H1 (cell line): ENCODE measurements around the gene CDC5L. TPM values are rescaled to one million over a fixed set of nuclear protein-coding genes. Genes with fewer than 3 reads are reported as not detected.

ENCODE experiments used
- CTCF ChIA-PET: fragments of 300-600 bp; sonication (Branson Sonifier 250); formaldehyde crosslinking; loops from one replicate; lab custom pipeline; 2021; ENCODE audit not compliant: partially characterized antibody; lab: Charles Lee
- POLR2A ChIA-PET: fragments of 300-600 bp; sonication (Branson Sonifier 250); formaldehyde crosslinking; loops from one replicate; lab custom pipeline; 2021; ENCODE audit warnings: inconsistent platforms; ENCODE audit not compliant: partially characterized antibody; lab: Charles Lee
- DNase-seq, 2 experiments: peaks; one replicate each; pipeline versions ENCODE4 v3.0.0 to v3.0.0-alpha.2; 2010 to 2022; ENCODE audit warnings: low spot score in 2 of 2, low read depth in 1 of 2, mixed read lengths in 1 of 2
- FAIRE-seq: peaks from 2 replicates; lab custom pipeline; 2011; peaks lifted over from hg19 to GRCh38; lab: Jason Lieb, UNC
- H2AFZ ChIP-seq: 2 replicates; pipeline ENCODE4 v1.8.1; 2012; ENCODE audit warnings: low read length, inconsistent platforms
- H2AK5ac ChIP-seq: 2 replicates; pipeline ENCODE4 v1.6.1; 2013; ENCODE audit warnings: low read depth, low read length
- H2BK120ac ChIP-seq: replicated peaks from 2 replicates; pipeline ENCODE3; 2013; ENCODE audit warnings: low read depth, low read length, inconsistent platforms
- H2BK12ac ChIP-seq: 2 replicates; pipeline ENCODE4 v1.6.1; 2013; ENCODE audit warnings: low read depth, low read length
- H2BK15ac ChIP-seq: 2 replicates; pipeline ENCODE4 v1.6.1; 2013; ENCODE audit warnings: low read length
- H2BK20ac ChIP-seq: 2 replicates; pipeline ENCODE4 v1.6.1; 2013; ENCODE audit warnings: low read length
- H2BK5ac ChIP-seq: 2 replicates; pipeline ENCODE4 v1.6.1; 2013; ENCODE audit warnings: low read depth, low read length
- H3K14ac ChIP-seq: 2 replicates; pipeline ENCODE4 v1.6.1; 2013; ENCODE audit warnings: inconsistent platforms; ENCODE audit not compliant: insufficient read length
- H3K18ac ChIP-seq: 2 replicates; pipeline ENCODE4 v1.6.1; 2013; ENCODE audit warnings: low read length; ENCODE audit errors: extremely low read depth
- H3K23ac ChIP-seq: 2 replicates; pipeline ENCODE4 v1.6.1; 2013; ENCODE audit warnings: inconsistent platforms; ENCODE audit not compliant: insufficient read length
- H3K23me2 ChIP-seq: 2 replicates; pipeline ENCODE4 v1.6.1; 2013; ENCODE audit warnings: low read depth, low read length
- H3K27ac ChIP-seq: 2 replicates; pipeline ENCODE4 v1.6.1; 2011; ENCODE audit warnings: low read depth, low read length, inconsistent platforms
- H3K27me3 ChIP-seq, 4 experiments: replicated peaks in 1 of 4; 1 replicate in 1 of 4; 2 replicates in 3 of 4; pipeline versions ENCODE4 v1.6.1 to v1.8.1; 2011 to 2013; ENCODE audit warnings: low read length in 3 of 4, mild to moderate bottlenecking in 3 of 4, inconsistent platforms in 2 of 4, mixed read lengths in 2 of 4, moderate library complexity in 1 of 4; ENCODE audit not compliant: control insufficient read depth in 3 of 4, insufficient read depth in 3 of 4; ENCODE audit errors: extremely low read depth in 1 of 4
- H3K36me3 ChIP-seq, 4 experiments: 2 replicates each; pipeline versions ENCODE4 v1.6.1 to v1.8.1; 2011 to 2013; ENCODE audit warnings: mild to moderate bottlenecking in 4 of 4, low read length in 3 of 4, moderate library complexity in 2 of 4, control low read depth in 1 of 4, inconsistent platforms in 1 of 4; ENCODE audit not compliant: insufficient read depth in 4 of 4, control insufficient read depth in 2 of 4
- H3K4ac ChIP-seq: replicated peaks from 2 replicates; pipeline ENCODE3; 2013; ENCODE audit warnings: low read length, low read depth, mixed read lengths, inconsistent platforms; ENCODE audit not compliant: insufficient read length
- H3K4me1 ChIP-seq, 4 experiments: replicated peaks in 1 of 4; 1 replicate in 1 of 4; 2 replicates in 3 of 4; pipeline versions ENCODE4 v1.6.1 to v1.8.1; 2011 to 2013; ENCODE audit warnings: low read length in 3 of 4, inconsistent platforms in 2 of 4, mixed read lengths in 1 of 4; ENCODE audit not compliant: insufficient read depth in 4 of 4, control insufficient read depth in 3 of 4
- H3K4me2 ChIP-seq, 2 experiments: 2 replicates each; pipeline versions ENCODE4 v1.6.1 to v1.8.1; 2011 to 2013; ENCODE audit warnings: low read depth in 2 of 2, low read length in 2 of 2, control low read depth in 1 of 2, inconsistent platforms in 1 of 2, mild to moderate bottlenecking in 1 of 2; ENCODE audit not compliant: insufficient read depth in 1 of 2
- H3K4me3 ChIP-seq, 4 experiments: fragments of 200-600, 300-600 bp in 1 of 4; sonication (generic), shearing (Covaris generic), sonication (Bioruptor Twin) in 1 of 4; 2 replicates each; pipeline versions ENCODE4 v1.5.1 to v1.8.1; 2011 to 2016; ENCODE audit warnings: low read length in 4 of 4, low read depth in 3 of 4, control low read depth in 2 of 4, inconsistent platforms in 2 of 4, mild to moderate bottlenecking in 2 of 4, mixed read lengths in 1 of 4, moderate library complexity in 1 of 4; ENCODE audit not compliant: insufficient read depth in 2 of 4; ENCODE audit errors: extremely low read depth in 1 of 4
- H3K56ac ChIP-seq: replicated peaks from 2 replicates; pipeline ENCODE3; 2013; ENCODE audit warnings: low read depth, mild to moderate bottlenecking, mixed read lengths, low read length, inconsistent platforms; ENCODE audit not compliant: insufficient read length
- H3K79me1 ChIP-seq: 2 replicates; pipeline ENCODE4 v1.6.1; 2013; ENCODE audit warnings: low read depth, low read length, control low read depth
- H3K79me2 ChIP-seq, 2 experiments: 2 replicates each; pipeline versions ENCODE4 v1.6.1 to v1.8.1; 2012 to 2013; ENCODE audit warnings: low read length in 2 of 2, mild to moderate bottlenecking in 2 of 2, inconsistent platforms in 1 of 2; ENCODE audit not compliant: insufficient read depth in 2 of 2, control insufficient read depth in 1 of 2
- H3K9ac ChIP-seq, 4 experiments: replicated peaks in 1 of 4; 1 replicate in 1 of 4; 2 replicates in 3 of 4; pipeline versions ENCODE4 v1.6.1 to v1.8.1; 2011 to 2013; ENCODE audit warnings: low read depth in 3 of 4, low read length in 3 of 4, control low read depth in 2 of 4, mild to moderate bottlenecking in 2 of 4, moderate library complexity in 2 of 4, inconsistent platforms in 1 of 4; ENCODE audit errors: extremely low read depth in 1 of 4
- H3K9me3 ChIP-seq, 2 experiments: 2 replicates each; pipeline versions ENCODE4 v1.6.1 to v1.8.1; 2012 to 2013; ENCODE audit warnings: mild to moderate bottlenecking in 2 of 2, moderate library complexity in 2 of 2, control low read depth in 1 of 2, inconsistent platforms in 1 of 2, low read depth in 1 of 2, low read length in 1 of 2, mixed read lengths in 1 of 2; ENCODE audit not compliant: insufficient read depth in 2 of 2
- H4K20me1 ChIP-seq, 2 experiments: replicated peaks in 1 of 2; 2 replicates each; pipeline versions ENCODE3 to v1.8.1; 2011 to 2013; ENCODE audit warnings: inconsistent platforms in 2 of 2, low read length in 2 of 2, mild to moderate bottlenecking in 1 of 2; ENCODE audit not compliant: insufficient read depth in 2 of 2, control insufficient read depth in 1 of 2
- H4K5ac ChIP-seq: 2 replicates; pipeline ENCODE4 v1.6.1; 2013; ENCODE audit warnings: low read length, low read depth, mixed read lengths, inconsistent platforms; ENCODE audit not compliant: insufficient read length
- H4K8ac ChIP-seq: 2 replicates; pipeline ENCODE4 v1.8.0; 2013; ENCODE audit warnings: mild to moderate bottlenecking, moderate library complexity, low read length, inconsistent platforms; ENCODE audit not compliant: insufficient read depth; ENCODE audit errors: extremely low read depth
- H4K91ac ChIP-seq: replicated peaks from 2 replicates; pipeline ENCODE3; 2013; ENCODE audit warnings: low read length, mixed read lengths, inconsistent platforms; ENCODE audit not compliant: insufficient read length
- CTCF ChIP-seq, 3 experiments: IDR thresholded peaks; 1 replicate in 2 of 3; 2 replicates in 1 of 3; pipeline versions ENCODE4 v1.5.1 to v1.6.1; 2011; ENCODE audit warnings: low read length in 3 of 3, mild to moderate bottlenecking in 3 of 3, inconsistent platforms in 2 of 3, low read depth in 1 of 3, moderate library complexity in 1 of 3; ENCODE audit not compliant: insufficient read depth in 1 of 3; ENCODE audit errors: control extremely low read depth in 1 of 3
- RAD21 ChIP-seq, 2 experiments: IDR thresholded peaks in 1 of 2; conservative IDR thresholded peaks in 1 of 2; 2 replicates each; pipeline ENCODE4 v1.6.1; 2011; ENCODE audit warnings: low read depth in 2 of 2, low read length in 2 of 2, improper control_type of control experiment in 1 of 2, inconsistent platforms in 1 of 2, mild to moderate bottlenecking in 1 of 2, moderate library complexity in 1 of 2
- SP4 ChIP-seq: IDR thresholded peaks from 2 replicates; pipeline ENCODE4 v1.6.1; 2012; ENCODE audit warnings: low read length, inconsistent platforms
- WGBS, 2 experiments: shearing (Covaris generic) in 1 of 2; methylation state at CpG; one replicate each; pipeline versions ENCODE4 v1.1.6 to v1.1.7; 2013 to 2015; ENCODE audit warnings: low lambda C conversion rate in 2 of 2, mixed read lengths in 2 of 2, inconsistent platforms in 1 of 2, low coverage in 1 of 2, missing lambda C conversion rate in 1 of 2; ENCODE audit not compliant: insufficient replicate concordance in 2 of 2, insufficient coverage in 1 of 2, insufficient read length in 1 of 2; ENCODE audit errors: extremely low coverage in 1 of 2, missing lambda C conversion rate in 1 of 2; 5-methylcytosine and 5-hydroxymethylcytosine counted together
- polyA plus RNA-seq, 7 experiments: library from polyadenylated mRNA; depleted of rRNA in 3 of 7; stranded (reverse) in 5 of 7; unstranded in 2 of 7; fragments of >200 nt in 5 of 7; fragments of 200-250 nt in 2 of 7; gene quantifications; 1 replicate in 5 of 7; 2 replicates in 1 of 7; 4 replicates in 1 of 7; pipeline versions ENCODE4 v1.2.1 to v1.2.3, GENCODE V29; 2011 to 2013; ENCODE audit warnings: missing spikeins in 2 of 7, mixed read lengths in 2 of 7
- total RNA-seq: library from RNA; stranded (reverse); fragmentation: NEBNext Ultra II Directional; extraction: Animal tissue kit (Norgen Biotek cat#: 25700); gene quantifications from 2 replicates; pipeline ENCODE4 v1.2.1, GENCODE V29; 2021

Gene CDC5L
- total and polyA plus RNA-seq, 2 of the 8 experiments (the other 6 are each of a cell fraction or from before 2014, with no cell fraction given): 8.4 to 32.8 TPM

GRCh38 chr6:44431118-44431725, 43.7 kb downstream of the CDC5L start:
- 83% methylated on average over 1 of the region's 1 CpG; no CpG with 5 or more reads in 1 of the 2 experiments for WGBS, 2 experiments
- H3K9ac ChIP-seq: no peak overlapping the region
- no peak overlapping the region for H3K56ac ChIP-seq
- H4K20me1 ChIP-seq: no peaks in the 10 kb centered on the region
- peak; percentile 50 for FAIRE-seq
- no peak overlapping the region for H3K4me3 ChIP-seq
- no peak overlapping the region for H3K23ac ChIP-seq
- H3K4ac ChIP-seq: no peak overlapping the region
- H2AK5ac ChIP-seq: no peak overlapping the region
- ChIA-PET POLR2A (interaction anchor here (0.8 kb wide), 1 partner anchor 39 kb away, joined by 5 read pairs; no protein-coding TSS in a partner anchor), CTCF (interaction anchor here (0.7 to 3.9 kb wide), 9 partner anchors 9 to 47 kb away, joined by 3 to 15 read pairs (median 4); no protein-coding TSS in a partner anchor)
- H3K14ac ChIP-seq: no peak overlapping the region
- DNase-seq: no peak
- no peak overlapping the region for H2BK5ac ChIP-seq
- H3K9me3 ChIP-seq: no peaks in the 10 kb centered on the region
- 0 out of 4 replicates have a peak, but pooled peaks cover 0 to 4% of the 10 kb centered on the region in 2 experiments for H3K79me2 ChIP-seq
- H2AFZ ChIP-seq: no peak overlapping the region
- no peak overlapping the region for H3K27ac ChIP-seq
- H2BK20ac ChIP-seq: no peak overlapping the region
- H2BK15ac ChIP-seq: no peak overlapping the region
- no peak overlapping the region for H4K5ac ChIP-seq
- H3K4me2 ChIP-seq: no peak overlapping the region
- H3K79me1 ChIP-seq: no peaks in the 10 kb centered on the region
- peak in 2 of 3 experiments; percentile 61 to 67; a peak in 3 of 4 replicates for TF ChIP-seq CTCF (IDR thresholded peaks at IDR 0.05; ENCODE audit: control extremely low read depth in 1 of 3, insufficient read depth in 1 of 3, low read depth in 1 of 3, low read length in 3 of 3)
- no peak for TF ChIP-seq SP4
- peak; percentile 70 to 80 for TF ChIP-seq RAD21 (IDR thresholded peaks at IDR 0.05 in 1 of 2, conservative IDR thresholded peaks at IDR 0.05 in 1 of 2; ENCODE audit: low read depth in 2 of 2, low read length in 2 of 2)
- no peak overlapping the region for H2BK120ac ChIP-seq
- no peaks in the 10 kb centered on the region for H3K4me1 ChIP-seq
- no peak overlapping the region for H4K8ac ChIP-seq
- no peak overlapping the region for H2BK12ac ChIP-seq
- H3K18ac ChIP-seq: no peak overlapping the region
- no peaks in the 10 kb centered on the region for H3K27me3 ChIP-seq
- H3K23me2 ChIP-seq: no peaks in the 10 kb centered on the region
- H3K36me3 ChIP-seq: peaks cover 0 to 42% (median 13%) of the 10 kb centered on the region in 4 experiments; a peak in 5 of 8 replicates
- H4K91ac ChIP-seq: no peak overlapping the region
